ENCODE results near the gene MVB12B. TPM values are rescaled to one million over a fixed set of nuclear protein-coding genes. Genes with fewer than 3 reads are reported as not detected.

Gene MVB12B
- total RNA-seq, 1 donor from 2014 or later: 0.26 TPM

DNA sequence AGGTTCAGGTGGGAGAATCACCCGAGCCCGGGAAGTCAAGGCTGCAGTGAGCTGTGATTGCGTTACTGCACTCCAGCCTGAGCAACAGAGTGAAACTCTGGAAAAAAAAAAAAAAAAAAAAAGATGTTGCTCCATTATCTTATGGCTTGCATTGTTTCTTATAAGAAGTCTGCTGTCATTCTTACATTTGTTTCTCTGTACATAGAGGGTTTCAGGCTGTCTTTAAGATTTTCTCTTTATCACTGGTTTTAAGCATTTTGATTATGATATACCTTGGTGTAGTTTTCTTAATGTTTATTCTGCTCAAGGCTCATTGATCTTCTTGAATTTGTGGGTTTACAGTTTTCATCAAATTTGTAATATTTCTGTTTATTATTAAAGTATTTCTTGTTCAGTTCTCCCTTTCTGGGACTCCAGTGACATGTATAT is 35.2 kb downstream of the MVB12B start:
- no peak for DNase-seq (ENCODE audit: low read depth)
- TF ChIP-seq, protein P1, sequence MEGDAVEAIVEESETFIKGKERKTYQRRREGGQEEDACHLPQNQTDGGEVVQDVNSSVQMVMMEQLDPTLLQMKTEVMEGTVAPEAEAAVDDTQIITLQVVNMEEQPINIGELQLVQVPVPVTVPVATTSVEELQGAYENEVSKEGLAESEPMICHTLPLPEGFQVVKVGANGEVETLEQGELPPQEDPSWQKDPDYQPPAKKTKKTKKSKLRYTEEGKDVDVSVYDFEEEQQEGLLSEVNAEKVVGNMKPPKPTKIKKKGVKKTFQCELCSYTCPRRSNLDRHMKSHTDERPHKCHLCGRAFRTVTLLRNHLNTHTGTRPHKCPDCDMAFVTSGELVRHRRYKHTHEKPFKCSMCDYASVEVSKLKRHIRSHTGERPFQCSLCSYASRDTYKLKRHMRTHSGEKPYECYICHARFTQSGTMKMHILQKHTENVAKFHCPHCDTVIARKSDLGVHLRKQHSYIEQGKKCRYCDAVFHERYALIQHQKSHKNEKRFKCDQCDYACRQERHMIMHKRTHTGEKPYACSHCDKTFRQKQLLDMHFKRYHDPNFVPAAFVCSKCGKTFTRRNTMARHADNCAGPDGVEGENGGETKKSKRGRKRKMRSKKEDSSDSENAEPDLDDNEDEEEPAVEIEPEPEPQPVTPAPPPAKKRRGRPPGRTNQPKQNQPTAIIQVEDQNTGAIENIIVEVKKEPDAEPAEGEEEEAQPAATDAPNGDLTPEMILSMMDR (IDR thresholded peaks at IDR 0.05; ENCODE audit: insufficient read depth, low read length, severe bottlenecking): no peak
- Histone ChIP-seq H3K36me3 (ENCODE audit: control insufficient read depth, insufficient read depth, low read length) (no peaks in the 10 kb centered on the region), H3K27me3 (ENCODE audit: control insufficient read depth, insufficient read depth, low read length) (no peaks in the 10 kb centered on the region), H3K4me3 (ENCODE audit: low read depth, low read length) (no peak overlapping the region)
- no peak for FAIRE-seq

GRCh38 chr9:126363250-126363649 is 36.6 kb downstream of the MVB12B start:
- Histone ChIP-seq H3K4me3 (ENCODE audit: low read depth, low read length) (no peak overlapping the region), H3K27me3 (ENCODE audit: control insufficient read depth, insufficient read depth, low read length) (no peaks in the 10 kb centered on the region), H3K36me3 (ENCODE audit: control insufficient read depth, insufficient read depth, low read length) (no peaks in the 10 kb centered on the region)
- peak; percentile 43 for DNase-seq (ENCODE audit: low read depth)
- peak; percentile 66 for FAIRE-seq
- TF ChIP-seq, protein P1 (IDR thresholded peaks at IDR 0.05; ENCODE audit: insufficient read depth, low read length, severe bottlenecking): no peak

DNA sequence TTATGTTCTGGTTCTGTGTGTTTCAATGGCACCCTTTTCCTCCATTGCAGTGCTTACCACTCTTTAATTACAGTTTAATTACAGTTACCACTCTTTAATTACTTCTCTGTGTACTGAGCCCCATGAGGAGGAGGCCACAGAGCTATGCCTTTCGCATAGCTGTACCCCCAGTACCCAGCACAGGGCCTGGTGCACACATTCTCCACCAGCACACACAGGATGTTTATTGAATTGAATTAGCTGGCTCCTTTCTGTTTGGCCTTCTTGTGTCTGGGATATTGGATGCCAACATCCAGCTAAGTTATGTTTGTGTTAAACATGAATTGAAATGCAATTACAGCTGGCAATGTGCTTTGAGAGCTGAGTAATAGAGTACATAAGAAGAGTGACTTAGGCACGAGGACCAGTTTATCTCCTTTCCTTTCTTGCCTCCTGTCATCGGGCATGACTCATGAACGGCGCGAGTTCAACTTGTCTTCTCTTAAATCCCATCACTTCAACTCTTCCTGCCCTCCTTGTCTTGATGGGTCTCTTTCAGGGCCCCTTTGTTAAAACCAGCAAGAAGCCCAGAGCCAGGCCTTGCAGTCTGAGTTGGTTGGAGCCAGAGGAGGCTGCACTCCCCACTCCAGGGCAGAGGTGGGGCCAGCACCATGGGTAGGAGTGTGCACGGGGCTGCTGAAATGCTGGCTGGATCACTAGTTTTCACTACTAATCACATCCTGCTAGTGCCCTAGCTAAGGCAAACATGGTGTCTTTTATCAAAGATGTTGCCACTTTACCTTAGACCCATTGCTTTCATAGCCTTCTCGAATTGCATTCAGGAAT is 37.4 kb downstream of the MVB12B start:
- TF ChIP-seq, protein P1 (IDR thresholded peaks at IDR 0.05; ENCODE audit: insufficient read depth, low read length, severe bottlenecking): no peak
- peak; percentile 96 for DNase-seq (ENCODE audit: low read depth)
- Histone ChIP-seq H3K36me3 (ENCODE audit: control insufficient read depth, insufficient read depth, low read length) (no peaks in the 10 kb centered on the region), H3K4me3 (ENCODE audit: low read depth, low read length) (no peak overlapping the region), H3K27me3 (ENCODE audit: control insufficient read depth, insufficient read depth, low read length) (no peaks in the 10 kb centered on the region)
- peak; percentile 96 for FAIRE-seq

GRCh38 chr9:126365780-126366179 is 39.2 kb downstream of the MVB12B start:
- Histone ChIP-seq H3K36me3 (ENCODE audit: control insufficient read depth, insufficient read depth, low read length) (no peaks in the 10 kb centered on the region), H3K27me3 (ENCODE audit: control insufficient read depth, insufficient read depth, low read length) (no peaks in the 10 kb centered on the region), H3K4me3 (ENCODE audit: low read depth, low read length) (no peak overlapping the region)
- no peak for DNase-seq (ENCODE audit: low read depth)
- TF ChIP-seq, protein P1 (IDR thresholded peaks at IDR 0.05; ENCODE audit: insufficient read depth, low read length, severe bottlenecking): no peak
- no peak for FAIRE-seq

GRCh38 chr9:126366366-126367011 is 39.9 kb downstream of the MVB12B start:
- H3K36me3 ChIP-seq (ENCODE audit: control insufficient read depth, insufficient read depth, low read length): no peaks in the 10 kb centered on the region
- DNase-seq (ENCODE audit: low read depth): no peak
- H3K27me3 ChIP-seq (ENCODE audit: control insufficient read depth, insufficient read depth, low read length): no peaks in the 10 kb centered on the region
- no peak overlapping the region for H3K4me3 ChIP-seq (ENCODE audit: low read depth, low read length)
- TF ChIP-seq, protein P1 (IDR thresholded peaks at IDR 0.05; ENCODE audit: insufficient read depth, low read length, severe bottlenecking): no peak
- FAIRE-seq: no peak

Data from bronchial epithelial cell (primary cell).